Testis (tissue), 3 donors: ENCODE results near the gene MEGF6. TPM values are rescaled to one million over a fixed set of nuclear protein-coding genes. Genes with fewer than 3 reads are reported as not detected.

Source experiments
- DNase-seq: peaks from one replicate; pipeline ENCODE4 v3.0.0-alpha.2; 2019
- H3K27ac ChIP-seq, 2 donors: fragments of 200-600 bp; sonication (generic); one replicate each; pipeline ENCODE4 v1.5.1; 2019
- H3K27me3 ChIP-seq: fragments of 200-600 bp; sonication (generic); one replicate; pipeline ENCODE4 v1.5.1; 2019
- H3K36me3 ChIP-seq: fragments of 200-600 bp; sonication (generic); one replicate; pipeline ENCODE4 v1.5.1; 2017; ENCODE audit warnings: low read depth; ENCODE audit errors: missing control alignments
- H3K4me1 ChIP-seq: fragments of 200-600 bp; sonication (generic); one replicate; pipeline ENCODE4 v1.5.1; 2019
- H3K4me3 ChIP-seq, 2 donors: fragments of 200-600 bp; sonication (generic); one replicate each; pipeline ENCODE4 v1.5.1; 2017 to 2019
- H3K9me3 ChIP-seq: fragments of 200-600 bp; sonication (generic); one replicate; pipeline ENCODE4 v1.5.1; 2017
- POLR2A ChIP-seq: fragments of 450-650 bp; IDR thresholded peaks from one replicate; pipeline ENCODE4 v1.6.1; 2017; ENCODE audit warnings: antibody characterized with exemption, mild to moderate bottlenecking, moderate library complexity
- WGBS, 2 donors: methylation state at CpG; one replicate each; pipeline ENCODE4 v1.1.5; 2018; 5-methylcytosine and 5-hydroxymethylcytosine counted together
- intact Hi-C: fragments of 100-400 bp; cut with DNase I; formaldehyde crosslinking; loops from one replicate; pipeline ENCODE4 v1.15.1; 2023; ENCODE audit warnings: low total_unique reads
- polyA plus RNA-seq: library from polyadenylated mRNA; stranded (reverse); fragments of 350-450 nt; fragmentation: Illumina TruSeq; extraction: RNeasy Lipid Tissue Mini Kit (QIAGEN cat#74804); gene quantifications from one replicate; pipeline ENCODE4 v1.2.3, GENCODE V29; 2014; ENCODE audit warnings: low read depth, low replicate concordance; ENCODE audit not compliant: insufficient read depth
- total RNA-seq, 2 donors: library from RNA; depleted of rRNA; stranded (reverse); fragments of >200 nt; gene quantifications; one replicate each; pipeline ENCODE4 v1.2.3, GENCODE V29; 2016
- TF ChIP-seq, protein P1 (sequence below), 3 experiments: fragments of 450-650 bp in 2 of 3; fragments of 200-600 bp in 1 of 3; sonication (generic) in 1 of 3; IDR thresholded peaks; one replicate each; pipeline ENCODE4 v1.5.1; 2016 to 2019; ENCODE audit warnings: antibody characterized with exemption in 3 of 3, mild to moderate bottlenecking in 2 of 3, moderate library complexity in 1 of 3

Gene MEGF6
- total and polyA plus RNA-seq, 3 donors from 2014 or later = 9.0 to 26.4 (median 16.1) TPM

DNA sequence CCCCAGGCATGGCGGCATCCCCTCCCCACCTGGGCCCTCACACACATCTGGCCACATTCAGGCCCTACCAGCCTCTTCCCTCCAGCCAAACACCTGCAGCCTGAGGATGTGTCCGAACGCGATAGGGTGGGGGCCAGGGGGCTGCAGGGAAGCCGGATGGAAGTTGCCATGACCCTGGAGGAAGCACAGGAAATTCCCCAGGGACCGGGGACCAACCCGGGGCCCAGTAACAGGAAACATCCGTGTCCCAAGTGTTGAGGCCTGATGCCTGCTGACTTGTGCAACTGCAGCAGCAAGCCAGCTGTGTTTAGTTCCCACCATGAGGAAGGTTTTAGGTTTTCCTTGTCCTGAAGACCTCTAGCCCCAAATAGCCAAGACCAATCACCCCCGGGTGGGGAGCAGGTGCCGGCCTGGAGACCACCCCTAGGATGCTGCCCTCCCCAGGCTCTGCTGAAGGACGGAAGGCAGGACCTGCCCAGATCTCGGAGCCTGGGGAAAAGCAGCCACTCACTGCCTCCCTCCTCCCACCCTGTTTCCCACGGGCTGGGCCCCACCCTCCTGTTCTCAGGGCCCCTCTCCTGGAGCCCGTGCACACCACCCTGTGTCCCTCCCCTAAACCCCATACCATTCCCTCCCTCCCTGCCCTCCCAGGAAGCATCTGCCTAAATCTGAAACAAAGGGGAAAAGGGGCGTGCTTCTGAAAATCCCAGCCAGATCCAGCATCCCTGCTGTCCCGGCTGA, 29.8 kb downstream of the MEGF6 start:
- no peaks in the 10 kb centered on the region for H3K9me3 ChIP-seq
- H3K27me3 ChIP-seq = no peaks in the 10 kb centered on the region
- no peaks in the 10 kb centered on the region for H3K4me1 ChIP-seq
- no peaks in the 10 kb centered on the region for H3K36me3 ChIP-seq
- no peak overlapping the region for H3K4me3 ChIP-seq
- 60 to 66% methylated on average over 11 to 16 of the region's 16 CpGs for WGBS, 2 donors
- TF ChIP-seq, protein P1, sequence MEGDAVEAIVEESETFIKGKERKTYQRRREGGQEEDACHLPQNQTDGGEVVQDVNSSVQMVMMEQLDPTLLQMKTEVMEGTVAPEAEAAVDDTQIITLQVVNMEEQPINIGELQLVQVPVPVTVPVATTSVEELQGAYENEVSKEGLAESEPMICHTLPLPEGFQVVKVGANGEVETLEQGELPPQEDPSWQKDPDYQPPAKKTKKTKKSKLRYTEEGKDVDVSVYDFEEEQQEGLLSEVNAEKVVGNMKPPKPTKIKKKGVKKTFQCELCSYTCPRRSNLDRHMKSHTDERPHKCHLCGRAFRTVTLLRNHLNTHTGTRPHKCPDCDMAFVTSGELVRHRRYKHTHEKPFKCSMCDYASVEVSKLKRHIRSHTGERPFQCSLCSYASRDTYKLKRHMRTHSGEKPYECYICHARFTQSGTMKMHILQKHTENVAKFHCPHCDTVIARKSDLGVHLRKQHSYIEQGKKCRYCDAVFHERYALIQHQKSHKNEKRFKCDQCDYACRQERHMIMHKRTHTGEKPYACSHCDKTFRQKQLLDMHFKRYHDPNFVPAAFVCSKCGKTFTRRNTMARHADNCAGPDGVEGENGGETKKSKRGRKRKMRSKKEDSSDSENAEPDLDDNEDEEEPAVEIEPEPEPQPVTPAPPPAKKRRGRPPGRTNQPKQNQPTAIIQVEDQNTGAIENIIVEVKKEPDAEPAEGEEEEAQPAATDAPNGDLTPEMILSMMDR (IDR thresholded peaks at IDR 0.05) = no peak
- no peak for TF ChIP-seq POLR2A
- no peak for DNase-seq
- intact Hi-C loops = no loop called here
- H3K27ac ChIP-seq = no peak overlapping the region

DNA sequence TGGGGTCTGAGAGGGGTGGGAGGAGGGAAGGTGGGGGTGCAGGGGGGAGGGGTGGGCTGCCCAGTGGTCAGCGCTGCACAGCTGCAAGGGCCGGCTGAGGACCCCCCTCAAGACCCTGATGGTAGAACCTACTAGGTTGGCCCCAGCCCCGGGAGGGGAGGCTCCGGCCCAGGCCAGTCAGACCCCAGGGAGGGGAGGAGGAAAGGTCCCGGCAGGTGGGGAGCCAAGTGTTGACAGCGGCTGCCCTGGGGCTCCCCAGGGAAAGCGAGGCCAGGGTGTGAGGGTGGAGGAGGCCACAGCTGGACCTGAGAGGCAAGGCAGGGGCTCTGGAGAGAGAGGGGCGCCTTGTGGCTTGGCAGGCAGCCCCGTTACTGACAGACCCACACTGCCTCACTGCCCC, 31.1 kb downstream of the MEGF6 start:
- whole genome bisulfite sequencing, 2 donors = 80 to 90% methylated on average over 4 to 9 of the region's 9 CpGs
- no peaks in the 10 kb centered on the region for H3K36me3 ChIP-seq
- H3K27ac ChIP-seq = no peak overlapping the region
- no peaks in the 10 kb centered on the region for H3K9me3 ChIP-seq
- H3K4me1 ChIP-seq = no peaks in the 10 kb centered on the region
- TF ChIP-seq, protein P1 (IDR thresholded peaks at IDR 0.05) = no peak
- intact Hi-C loops = no loop called here
- no peaks in the 10 kb centered on the region for H3K27me3 ChIP-seq
- DNase-seq = no peak
- H3K4me3 ChIP-seq = no peak overlapping the region

DNA sequence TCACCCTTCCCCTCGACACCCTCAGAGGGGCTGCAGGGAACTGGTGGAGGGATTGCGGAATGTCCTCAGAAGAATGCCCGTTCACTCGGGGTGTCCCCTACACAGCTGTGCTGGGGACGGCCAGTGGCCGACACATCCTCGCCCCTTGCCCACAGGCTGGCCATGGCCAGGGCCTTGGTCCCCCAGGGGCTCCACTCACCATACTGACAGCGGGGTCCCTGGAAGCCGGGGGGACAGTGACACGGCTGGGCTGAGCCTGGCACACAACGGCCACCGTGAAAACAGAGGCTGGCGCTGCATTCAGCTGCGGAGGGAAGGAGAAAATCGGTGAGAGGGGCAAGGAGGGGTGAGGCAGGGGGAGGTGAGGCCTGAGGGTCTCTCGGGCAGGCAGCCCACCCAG, 31.7 kb downstream of the MEGF6 start:
- no peak for DNase-seq
- H3K9me3 ChIP-seq = no peaks in the 10 kb centered on the region
- H3K27me3 ChIP-seq = no peaks in the 10 kb centered on the region
- 90 to 95% methylated on average over 3 to 16 of the region's 16 CpGs for WGBS, 2 donors
- H3K4me3 ChIP-seq = no peak overlapping the region
- intact Hi-C loops = no loop called here
- H3K36me3 ChIP-seq = no peaks in the 10 kb centered on the region
- no peaks in the 10 kb centered on the region for H3K4me1 ChIP-seq
- TF ChIP-seq, protein P1 (IDR thresholded peaks at IDR 0.05) = no peak
- TF ChIP-seq POLR2A = no peak
- no peak overlapping the region for H3K27ac ChIP-seq

DNA sequence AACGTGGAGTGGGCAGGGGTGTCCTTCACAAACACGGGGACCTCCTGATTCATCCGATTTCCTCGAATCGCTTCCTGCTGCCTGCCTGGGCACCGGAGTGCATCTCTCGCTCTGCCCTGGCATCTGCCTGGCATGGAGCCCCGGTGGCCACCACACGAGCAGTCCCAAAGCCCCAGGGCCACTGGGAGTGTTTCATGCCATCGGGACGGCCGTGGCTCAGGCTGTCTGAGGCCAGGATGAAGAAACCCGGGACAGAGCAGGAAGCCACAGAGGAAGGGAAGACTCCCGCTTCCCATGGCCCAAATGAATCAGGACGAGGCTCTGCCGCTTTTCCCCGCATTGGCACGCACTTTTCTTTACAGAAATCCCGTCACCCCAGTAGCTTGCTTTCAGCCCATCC, 32.4 kb downstream of the MEGF6 start:
- WGBS, 2 donors = 75 to 87% methylated on average over 17 to 19 of the region's 19 CpGs
- intact Hi-C loops = no loop called here
- DNase-seq = no peak
- no peak for TF ChIP-seq POLR2A
- TF ChIP-seq, protein P1 (IDR thresholded peaks at IDR 0.05) = no peak
- Histone ChIP-seq H3K27me3 (no peaks in the 10 kb centered on the region), H3K36me3 (no peaks in the 10 kb centered on the region), H3K4me1 (no peaks in the 10 kb centered on the region), H3K9me3 (no peaks in the 10 kb centered on the region), H3K4me3 (no peak overlapping the region), H3K27ac (no peak overlapping the region)

DNA sequence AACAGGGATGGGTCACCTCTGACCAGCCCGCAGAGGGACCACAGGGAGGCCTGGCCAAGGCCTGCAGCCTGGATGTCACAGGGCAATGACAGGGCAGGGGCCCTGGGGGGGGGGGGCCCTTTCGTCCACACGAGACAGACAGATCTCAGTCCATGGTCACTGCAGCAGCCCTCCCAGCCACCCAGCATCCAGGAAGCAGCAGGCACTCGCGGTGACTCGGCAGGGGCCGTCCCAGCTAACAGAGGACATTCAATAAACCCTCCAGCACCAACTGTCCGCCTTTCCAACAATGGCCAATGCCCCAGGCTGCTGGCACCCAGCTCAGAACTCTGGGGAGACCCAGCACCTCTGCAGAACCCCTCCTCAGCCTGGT, 32.9 kb downstream of the MEGF6 start:
- TF ChIP-seq POLR2A = no peak
- TF ChIP-seq, protein P1 (IDR thresholded peaks at IDR 0.05) = no peak
- H3K36me3 ChIP-seq = no peaks in the 10 kb centered on the region
- no peaks in the 10 kb centered on the region for H3K4me1 ChIP-seq

More for the DNA sequence above, 32.9 kb downstream of the MEGF6 start:
- Histone ChIP-seq H3K4me3 (no peak overlapping the region), H3K27ac (no peak overlapping the region), H3K9me3 (no peaks in the 10 kb centered on the region), H3K27me3 (no peaks in the 10 kb centered on the region)
- DNase-seq = no peak
- intact Hi-C loops = no loop called here
- WGBS, 2 donors = 95 to 100% methylated on average over 1 to 8 of the region's 8 CpGs
